ENCODE results near the gene PITRM1.

DNA sequence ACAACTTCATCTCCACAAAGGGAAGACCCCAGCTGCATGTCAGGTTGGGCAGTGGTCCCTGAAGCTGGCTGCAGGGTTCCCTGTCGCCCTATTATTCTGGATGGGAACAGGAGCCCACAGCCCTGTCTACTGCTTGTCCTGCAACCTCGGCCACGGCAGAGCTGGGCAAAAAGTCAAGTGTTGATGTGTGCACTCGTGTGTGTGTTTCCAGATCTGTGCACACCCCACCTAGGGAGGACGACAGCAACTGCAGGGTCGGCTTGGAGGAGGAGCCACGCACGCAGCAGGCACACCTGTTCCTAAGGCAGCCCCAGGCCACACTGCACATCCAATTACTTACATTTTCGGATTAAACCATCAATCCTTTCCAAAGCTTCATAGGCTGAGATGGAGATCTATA lies 23.6 kb downstream of the PITRM1 start:
- no peak for TF ChIP-seq CTCF (IDR thresholded peaks at IDR 0.05; ENCODE audit: insufficient read depth, low read depth, low read length)
- TF ChIP-seq EZH2 (IDR thresholded peaks at IDR 0.05; ENCODE audit: insufficient read depth, low read length), result no peak

All from astrocyte (in vitro differentiated cells and primary cell).